Neuronal stem cell (in vitro differentiated cells): Measurements from ENCODE around the gene SLC22A31.
"Not testable (repeated sequence)": the region's sequence is repeated elsewhere in the genome, so short reads cannot be mapped to it uniquely, and the experiment has no call there.

Experiments
- DNase-seq: peaks from one replicate; pipeline ENCODE4 v3.0.0-alpha.2; 2013; ENCODE audit warnings: low spot score
- H2AFZ ChIP-seq: one replicate; pipeline ENCODE4 v1.6.1; 2013; ENCODE audit warnings: mild to moderate bottlenecking, low read length, inconsistent platforms
- H2AK5ac ChIP-seq: 2 replicates; pipeline ENCODE4 v1.6.1; 2013; ENCODE audit warnings: low read depth, mild to moderate bottlenecking, inconsistent platforms, low read length, moderate library complexity, mixed read lengths
- H2BK120ac ChIP-seq: 2 replicates; pipeline ENCODE4 v1.6.1; 2013; ENCODE audit warnings: low read depth, mild to moderate bottlenecking, inconsistent platforms, low read length, moderate library complexity, mixed read lengths
- H2BK12ac ChIP-seq: one replicate; pipeline ENCODE4 v1.6.1; 2013; ENCODE audit warnings: low read length, inconsistent platforms
- H2BK15ac ChIP-seq: 2 replicates; pipeline ENCODE4 v1.6.1; 2013; ENCODE audit warnings: mild to moderate bottlenecking, low read length, inconsistent platforms, mixed read lengths
- H2BK5ac ChIP-seq: one replicate; pipeline ENCODE4 v1.6.1; 2013; ENCODE audit warnings: inconsistent platforms, mild to moderate bottlenecking, low read length, moderate library complexity
- H3K14ac ChIP-seq: one replicate; pipeline ENCODE4 v1.6.1; 2013; ENCODE audit warnings: low read length, inconsistent platforms
- H3K18ac ChIP-seq: 2 replicates; pipeline ENCODE4 v1.6.1; 2013; ENCODE audit warnings: low read length, inconsistent platforms
- H3K23ac ChIP-seq: 2 replicates; pipeline ENCODE4 v1.6.1; 2013; ENCODE audit warnings: low read depth, mild to moderate bottlenecking, mixed read lengths, low read length, inconsistent platforms; ENCODE audit not compliant: poor library complexity
- H3K27ac ChIP-seq: replicated peaks from 3 replicates; pipeline ENCODE4 v1.5.1; 2013; ENCODE audit warnings: low read length, inconsistent platforms
- H3K27me3 ChIP-seq, 3 experiments: 2 replicates each; pipeline ENCODE4 v1.6.1; 2013; ENCODE audit warnings: low read length in 3 of 3, mild to moderate bottlenecking in 2 of 3, inconsistent platforms in 1 of 3, low read depth in 1 of 3, mixed read lengths in 1 of 3, moderate library complexity in 1 of 3; ENCODE audit not compliant: control insufficient read depth in 3 of 3, insufficient read depth in 3 of 3
- H3K36me3 ChIP-seq, 2 donors: replicated peaks in 1 of 2; 2 replicates each; pipeline ENCODE4 v1.6.1; 2013; ENCODE audit warnings: low read length in 2 of 2; ENCODE audit not compliant: control insufficient read depth in 2 of 2, insufficient read depth in 2 of 2
- H3K4ac ChIP-seq: 2 replicates; pipeline ENCODE4 v1.6.1; 2013; ENCODE audit warnings: inconsistent platforms, mild to moderate bottlenecking, low read length, moderate library complexity
- H3K4me1 ChIP-seq, 2 donors: 1 replicate in 1 of 2; 2 replicates in 1 of 2; pipeline ENCODE4 v1.6.1; 2013; ENCODE audit warnings: low read length in 2 of 2, low read depth in 1 of 2; ENCODE audit not compliant: control insufficient read depth in 2 of 2, insufficient read depth in 1 of 2
- H3K4me2 ChIP-seq: one replicate; pipeline ENCODE4 v1.6.1; 2013; ENCODE audit warnings: mild to moderate bottlenecking, low read length, inconsistent platforms; ENCODE audit not compliant: insufficient read depth, poor library complexity, severe bottlenecking
- H3K4me3 ChIP-seq, 2 donors: 2 replicates each; pipeline ENCODE4 v1.5.1; 2013; ENCODE audit warnings: low read length in 2 of 2, mild to moderate bottlenecking in 2 of 2, inconsistent platforms in 1 of 2, moderate library complexity in 1 of 2
- H3K79me1 ChIP-seq: one replicate; pipeline ENCODE4 v1.6.1; 2013; ENCODE audit warnings: low read depth, mild to moderate bottlenecking, inconsistent platforms, low read length, moderate library complexity
- H3K9ac ChIP-seq: one replicate; pipeline ENCODE4 v1.6.1; 2013; ENCODE audit warnings: mild to moderate bottlenecking, low read depth, low read length, inconsistent platforms; ENCODE audit not compliant: poor library complexity
- H3K9me3 ChIP-seq, 2 donors: replicated peaks in 1 of 2; 2 replicates each; pipeline versions ENCODE3 to v1.6.1; 2013; ENCODE audit warnings: low read length in 2 of 2, mild to moderate bottlenecking in 2 of 2, inconsistent platforms in 1 of 2, low read depth in 1 of 2, mixed read lengths in 1 of 2, moderate library complexity in 1 of 2; ENCODE audit not compliant: control insufficient read depth in 2 of 2, insufficient read depth in 1 of 2
- H4K8ac ChIP-seq: one replicate; pipeline ENCODE4 v1.6.1; 2013; ENCODE audit warnings: low read depth, mild to moderate bottlenecking, inconsistent platforms, low read length, moderate library complexity
- H4K91ac ChIP-seq: one replicate; pipeline ENCODE4 v1.6.1; 2013; ENCODE audit warnings: low read length, low read depth, mild to moderate bottlenecking, inconsistent platforms; ENCODE audit not compliant: poor library complexity
- WGBS, 2 donors: extraction: QIAGEN DNeasy Blood & Tissue Kit; methylation state at CpG; one replicate each; pipeline ENCODE4 v1.1.7; 2013; ENCODE audit warnings: missing lambda C conversion rate in 2 of 2, mixed read lengths in 1 of 2; ENCODE audit not compliant: insufficient read length in 2 of 2, insufficient replicate concordance in 1 of 2; ENCODE audit errors: extremely low coverage in 2 of 2; 5-methylcytosine and 5-hydroxymethylcytosine counted together

SLC22A31 gene

GRCh38 chr16:89246903-89247733, 46.8 kb upstream of the SLC22A31 start:
- Histone ChIP-seq H3K27me3 (peaks cover 0 to 3% (median 0%) of the 10 kb centered on the region in 3 experiments), H3K23ac (peak overlapping the region; percentile 89), H2BK5ac (no peak overlapping the region), H3K4me2 (peak overlapping the region; percentile 93), H2BK12ac (no peak overlapping the region), H2BK15ac (no peak overlapping the region), H4K91ac (no peak overlapping the region), H2AFZ (peak overlapping the region; percentile 97), H3K27ac (no peak overlapping the region), H3K14ac (no peak overlapping the region), H4K8ac (peak overlapping the region; percentile 17), H3K9me3 (peaks cover 2 to 6% of the 10 kb centered on the region in 2 donors), H3K36me3 (no peaks in the 10 kb centered on the region), H3K9ac (peak overlapping the region; percentile 94), H3K79me1 (peaks cover 1% of the 10 kb centered on the region), H3K4me3 (peak overlapping the region; percentile 54 to 84), H2AK5ac (peak overlapping the region; percentile 63), H3K4ac (no peak overlapping the region), H3K18ac (peak overlapping the region; percentile 85), H2BK120ac (no peak overlapping the region), H3K4me1 (no peaks in the 10 kb centered on the region)
- WGBS, 2 donors, result no CpG with 5 or more reads among the region's 78 CpGs
- DNase-seq, result peak; percentile 87

DNA sequence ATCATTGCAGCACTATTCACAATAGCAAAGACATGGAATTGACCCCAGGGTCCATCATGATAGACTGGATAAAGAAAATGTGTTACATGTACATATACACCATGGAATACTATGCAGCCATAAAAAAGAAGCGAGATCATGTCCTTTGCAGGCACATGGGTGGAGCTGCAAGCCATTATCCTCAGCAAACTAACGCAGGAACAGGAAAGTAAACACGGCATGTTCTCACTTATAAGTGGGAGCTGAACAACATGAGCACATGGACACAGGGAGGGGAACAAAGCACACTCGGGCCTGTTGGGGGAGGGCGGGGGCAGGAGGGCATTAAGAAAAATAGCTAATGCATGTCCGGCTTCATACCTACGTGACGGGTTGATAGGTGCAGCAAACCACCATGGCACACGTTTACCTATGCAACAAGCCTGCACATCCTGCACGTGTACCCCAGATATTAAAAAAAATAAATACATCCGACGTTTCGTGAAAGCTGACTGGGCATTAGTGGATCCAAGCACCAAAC, 46.1 kb upstream of the SLC22A31 start:
- Histone ChIP-seq H4K91ac (no peak overlapping the region), H3K4me3 (peak overlapping the region in 1 of 2 donors; percentile 54), H2AK5ac (no peak overlapping the region), H3K9me3 (peaks cover 2 to 6% of the 10 kb centered on the region in 2 donors), H3K23ac (no peak overlapping the region), H3K27me3 (peaks cover 0 to 3% (median 0%) of the 10 kb centered on the region in 3 experiments), H3K27ac (no peak overlapping the region), H3K4me1 (peaks cover 0 to 3% of the 10 kb centered on the region in 2 donors), H4K8ac (no peak overlapping the region), H3K36me3 (no peaks in the 10 kb centered on the region), H3K14ac (no peak overlapping the region), H2AFZ (peak overlapping the region; percentile 97), H2BK120ac (no peak overlapping the region), H3K9ac (no peak overlapping the region), H2BK5ac (no peak overlapping the region), H3K79me1 (peaks cover 1% of the 10 kb centered on the region), H2BK15ac (no peak overlapping the region), H3K4ac (no peak overlapping the region), H3K18ac (no peak overlapping the region), H2BK12ac (no peak overlapping the region), H3K4me2 (peak overlapping the region; percentile 93)
- no peak for DNase-seq
- WGBS, 2 donors, result no CpG with 5 or more reads among the region's 13 CpGs

DNA sequence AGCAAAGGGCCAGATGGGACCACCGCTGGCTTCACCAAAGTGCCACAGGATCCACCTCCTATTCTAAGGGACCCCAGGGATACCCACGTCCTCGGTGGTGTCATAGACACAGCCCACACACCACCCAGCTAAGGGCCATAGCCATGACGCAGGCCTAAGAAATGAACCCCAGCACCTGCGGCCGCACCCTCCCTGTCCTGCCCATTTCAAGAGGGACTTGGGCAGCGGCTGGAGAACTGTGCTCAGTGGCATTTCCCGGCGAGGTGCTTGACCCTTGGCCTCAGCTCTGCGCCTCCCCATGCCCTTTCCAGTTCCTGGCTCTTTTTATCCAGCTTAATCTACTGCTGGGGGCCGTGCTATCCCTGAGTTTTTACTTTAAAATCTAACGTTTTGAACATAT, 44.4 kb upstream of the SLC22A31 start:
- H2BK12ac ChIP-seq, result no peak overlapping the region
- no peak overlapping the region for H3K18ac ChIP-seq
- H3K4me2 ChIP-seq, result no peak overlapping the region
- no peak overlapping the region for H2AK5ac ChIP-seq
- no peak overlapping the region for H2AFZ ChIP-seq
- peak overlapping the region; percentile 70 for H3K9ac ChIP-seq
- H3K79me1 ChIP-seq, result peaks cover 3% of the 10 kb centered on the region
- H4K91ac ChIP-seq, result no peak overlapping the region
- peaks cover 0 to 3% of the 10 kb centered on the region in 2 donors for H3K4me1 ChIP-seq
- H3K4ac ChIP-seq, result no peak overlapping the region
- no peak overlapping the region for H2BK5ac ChIP-seq
- H3K27me3 ChIP-seq, result peaks cover 0 to 3% (median 0%) of the 10 kb centered on the region in 3 experiments
- WGBS, 2 donors, result no CpG with 5 or more reads among the region's 12 CpGs
- H3K23ac ChIP-seq, result no peak overlapping the region
- no peak overlapping the region for H3K27ac ChIP-seq
- H3K9me3 ChIP-seq, result peaks cover under 1 to 4% of the 10 kb centered on the region in 2 donors
- H4K8ac ChIP-seq, result no peak overlapping the region
- H2BK120ac ChIP-seq, result no peak overlapping the region
- H3K14ac ChIP-seq, result no peak overlapping the region
- no peaks in the 10 kb centered on the region for H3K36me3 ChIP-seq
- H3K4me3 ChIP-seq, result peak overlapping the region in 1 of 2 donors; percentile 29
- H2BK15ac ChIP-seq, result no peak overlapping the region
- no peak for DNase-seq

DNA sequence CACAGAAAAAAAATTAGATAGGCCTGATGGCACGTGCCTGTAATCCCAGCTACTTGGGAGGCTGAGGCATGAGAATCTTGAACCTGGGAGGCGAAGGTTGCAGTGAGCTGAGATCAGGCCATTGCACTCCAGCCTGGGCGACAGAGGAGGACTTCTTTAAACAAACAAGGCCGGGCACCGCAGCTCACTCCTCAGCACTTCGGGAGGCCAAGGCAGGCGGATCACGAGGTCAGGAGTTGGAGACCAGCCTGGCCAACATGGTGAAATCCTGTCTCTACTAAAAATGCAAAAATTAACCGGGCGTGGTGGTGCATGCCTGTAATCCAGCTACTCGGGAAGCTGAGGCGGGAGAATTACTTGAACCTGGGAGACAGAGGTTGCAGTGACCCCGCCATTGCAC, 43.9 kb upstream of the SLC22A31 start:
- H2BK15ac ChIP-seq, DNase-seq, H2BK12ac ChIP-seq, H3K9ac ChIP-seq, H3K14ac ChIP-seq, H2AK5ac ChIP-seq, H4K91ac ChIP-seq, H3K4me3 ChIP-seq, H3K9me3 ChIP-seq, H3K18ac ChIP-seq, H3K27me3 ChIP-seq, H3K23ac ChIP-seq, H3K4ac ChIP-seq, H3K79me1 ChIP-seq, H3K4me2 ChIP-seq, H2AFZ ChIP-seq, H3K27ac ChIP-seq, H2BK120ac ChIP-seq, H4K8ac ChIP-seq, H3K36me3 ChIP-seq, H2BK5ac ChIP-seq, H3K4me1 ChIP-seq: not testable (repeated sequence)
- no CpG with 5 or more reads among the region's 13 CpGs for WGBS, 2 donors
